ENCODE results near the gene SEPTIN2. TPM values are rescaled to one million over a fixed set of nuclear protein-coding genes. Genes with fewer than 3 reads are reported as not detected.
"Not testable (repeated sequence)": the region's sequence is repeated elsewhere in the genome, so short reads cannot be mapped to it uniquely, and the experiment has no call there.

Gene SEPTIN2
- total RNA-seq, 1 donor from 2014 or later = 750 TPM

DNA sequence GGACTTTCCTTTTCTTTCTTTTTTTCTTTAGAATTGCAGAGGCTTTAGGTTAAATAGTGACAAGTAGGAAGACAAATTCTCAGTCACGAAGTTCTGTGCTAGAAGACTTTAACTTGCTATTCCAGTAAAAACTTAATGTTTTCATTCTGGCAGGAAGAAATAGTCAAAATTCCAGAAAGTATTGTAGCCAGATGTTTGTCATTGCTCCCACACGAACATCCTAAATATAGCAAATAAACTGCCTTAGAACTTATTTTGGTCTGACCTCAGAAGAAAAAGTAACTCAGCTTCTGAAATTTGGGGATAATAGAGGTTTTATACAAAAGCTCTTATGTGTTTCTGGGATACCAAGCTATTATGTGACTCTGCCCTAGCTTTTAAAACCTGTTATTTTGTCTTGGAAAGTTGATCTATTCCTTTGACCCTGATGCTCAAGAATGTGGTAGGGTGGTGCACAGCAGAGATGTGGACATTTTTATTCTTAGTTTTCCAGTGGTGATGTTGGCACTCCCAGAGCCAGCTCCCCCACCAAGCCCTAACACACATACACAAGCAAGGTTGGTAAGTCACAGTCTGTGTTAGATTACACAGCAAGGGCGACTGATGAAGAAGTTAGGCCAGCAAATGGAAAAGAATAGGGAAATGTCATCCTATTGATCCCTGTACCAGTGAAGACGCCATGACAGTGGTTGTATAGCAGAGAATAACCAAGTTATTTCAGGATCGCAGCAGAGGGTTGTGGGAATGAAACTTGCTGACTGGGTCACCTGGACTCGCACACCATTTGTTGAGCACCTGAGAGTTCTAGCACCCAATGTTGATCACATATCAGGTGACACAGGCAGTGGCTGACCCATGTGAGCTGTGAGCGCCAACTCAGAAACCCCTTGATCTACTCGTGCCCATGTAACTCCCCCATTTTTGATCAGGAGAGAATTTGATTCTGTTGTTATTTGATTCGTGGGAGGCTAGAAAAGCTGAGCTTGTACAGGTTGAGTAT is 64.1 kb downstream of the SEPTIN2 start:
- DNase-seq (ENCODE audit: low read depth) = no peak

DNA sequence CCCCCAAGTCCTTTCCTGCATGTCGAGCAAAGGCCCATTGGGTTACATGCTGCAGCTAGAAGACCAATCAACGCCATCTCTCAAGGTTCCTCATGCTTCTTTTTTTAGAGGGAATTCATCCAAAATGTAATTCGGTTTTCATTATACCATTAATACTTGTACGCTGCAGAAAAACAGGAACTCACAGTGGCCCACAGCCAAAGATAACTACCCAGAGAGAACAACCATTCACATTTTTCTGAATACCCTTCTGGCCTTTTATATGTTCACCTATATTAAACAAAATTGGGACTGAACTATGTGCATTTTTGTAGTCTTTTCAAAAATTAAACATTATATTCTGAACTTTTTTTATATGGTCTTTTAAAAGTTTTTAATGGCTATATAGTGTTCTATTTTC is 66.1 kb downstream of the SEPTIN2 start:
- no peak for DNase-seq (ENCODE audit: low read depth)

DNA sequence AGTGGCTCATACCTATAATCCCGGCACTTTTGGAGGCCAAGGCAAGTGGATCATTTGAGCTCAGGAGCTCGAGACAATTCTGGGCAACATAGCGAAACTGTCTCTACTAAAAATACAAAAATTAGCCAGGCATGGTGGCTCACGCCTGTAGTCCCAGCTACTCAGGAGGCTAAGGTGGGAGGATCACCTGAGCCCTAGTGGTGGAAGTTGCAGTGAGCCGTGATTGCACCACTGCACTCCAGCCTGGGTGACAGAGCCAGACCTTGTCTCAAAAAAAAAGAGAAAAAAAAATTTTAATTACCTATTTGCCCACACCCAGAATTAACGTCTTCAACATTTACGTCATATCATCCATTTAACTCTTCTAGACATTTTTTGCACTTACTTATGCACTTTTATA is 69.7 kb downstream of the SEPTIN2 start:
- DNase-seq (ENCODE audit: low read depth) = not testable (repeated sequence)

DNA sequence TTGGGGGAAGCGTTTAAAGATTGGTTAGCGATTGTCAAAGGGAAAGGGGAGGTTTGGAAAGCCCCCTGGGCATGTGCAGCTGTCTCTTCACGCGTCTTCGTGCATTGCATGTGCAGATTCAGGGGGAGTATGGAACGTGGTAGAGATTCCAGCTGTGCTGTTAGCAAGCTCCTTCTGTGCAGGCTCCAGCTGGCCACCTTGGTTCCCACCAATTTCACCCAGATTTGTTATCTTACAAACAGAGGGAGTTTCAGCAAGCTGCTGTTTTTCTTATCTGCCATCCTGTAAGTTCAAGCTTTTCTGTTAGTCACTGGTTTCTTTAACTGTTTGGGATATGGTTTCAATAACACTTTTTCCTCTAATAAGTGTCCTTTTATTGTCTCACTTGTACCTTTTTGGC is 70.8 kb downstream of the SEPTIN2 start:
- no peak for DNase-seq (ENCODE audit: low read depth)

DNA sequence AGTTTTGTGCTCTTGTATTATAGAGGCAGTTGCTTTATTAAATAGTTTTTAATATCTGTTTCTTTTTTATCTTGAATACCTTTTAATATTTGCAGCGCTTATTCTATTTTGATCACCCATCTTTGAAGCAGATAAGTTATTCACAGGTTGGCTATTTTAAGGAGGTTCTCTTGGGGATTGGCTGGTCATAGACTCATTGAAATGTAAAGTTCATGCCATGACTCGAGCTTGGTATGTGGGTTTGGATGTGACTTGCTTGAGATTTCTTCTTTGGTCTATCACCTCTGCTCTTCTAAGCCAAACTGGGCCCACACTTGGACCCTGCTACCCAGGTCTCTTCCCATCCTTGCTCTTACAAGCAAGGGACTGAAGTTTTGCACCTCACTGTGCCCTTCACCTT is 74.0 kb downstream of the SEPTIN2 start:
- DNase-seq (ENCODE audit: low read depth) = no peak

GRCh38 chr2:241390301-241391206 is 74.8 kb downstream of the SEPTIN2 start:
- DNase-seq (ENCODE audit: low read depth) = no peak

DNA sequence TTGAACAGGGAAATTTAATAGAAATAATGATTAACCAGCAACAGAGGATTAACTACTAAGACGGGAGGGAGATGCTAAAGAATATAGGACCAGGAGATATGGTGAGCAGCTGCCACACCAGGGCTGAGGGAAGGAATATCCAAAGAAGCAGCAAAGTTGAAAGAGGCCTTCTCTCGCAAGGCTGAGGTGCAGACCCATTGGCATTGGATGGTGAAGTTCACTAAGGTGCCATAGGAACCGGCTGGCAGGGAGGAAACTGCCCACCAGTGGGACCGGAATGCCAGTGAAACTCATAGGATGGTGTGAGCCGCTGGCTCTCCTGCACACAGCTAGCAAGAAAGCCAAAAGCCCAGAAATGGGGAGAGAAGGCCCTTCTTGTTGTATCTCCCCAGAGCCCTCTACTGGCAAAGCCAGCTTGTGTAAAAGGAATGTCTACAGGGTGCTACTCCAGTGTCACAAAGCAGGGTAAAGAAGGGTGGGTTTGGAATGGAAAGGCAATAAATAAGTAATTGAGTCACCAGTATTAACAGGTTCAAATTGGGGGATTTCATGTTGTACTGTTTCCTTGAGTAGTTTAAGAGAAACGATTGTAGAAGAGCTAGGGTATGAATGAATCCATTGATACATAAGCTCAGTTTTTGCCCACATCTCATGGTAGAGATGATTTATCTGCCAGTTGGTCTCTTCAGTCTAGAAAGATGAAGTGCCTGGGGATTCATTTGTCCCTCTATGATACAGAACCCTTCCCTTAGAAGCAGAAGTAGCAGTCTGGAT is 76.4 kb downstream of the SEPTIN2 start:
- DNase-seq (ENCODE audit: low read depth) = peak; percentile 61

DNA sequence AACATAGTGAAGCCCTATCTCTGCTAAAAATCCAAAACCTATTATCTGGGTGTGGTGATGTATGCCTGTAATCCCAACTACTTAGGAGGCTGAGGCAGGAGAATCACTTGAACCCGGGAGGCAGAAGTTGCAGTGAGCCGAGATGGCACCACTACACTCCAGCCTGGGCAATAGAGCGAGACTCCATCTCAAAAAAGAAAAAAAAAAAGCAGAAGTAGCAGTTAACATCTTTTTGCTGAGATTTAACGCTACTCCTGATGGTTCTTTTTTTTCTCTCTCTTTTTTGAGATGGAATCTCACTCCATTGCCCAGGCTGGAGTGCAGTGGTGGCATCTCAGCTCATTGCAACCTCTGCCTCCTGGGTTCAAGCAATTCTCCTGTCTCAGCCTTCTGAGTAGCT is 77.0 kb downstream of the SEPTIN2 start:
- DNase-seq (ENCODE audit: low read depth) = not testable (repeated sequence)

DNA sequence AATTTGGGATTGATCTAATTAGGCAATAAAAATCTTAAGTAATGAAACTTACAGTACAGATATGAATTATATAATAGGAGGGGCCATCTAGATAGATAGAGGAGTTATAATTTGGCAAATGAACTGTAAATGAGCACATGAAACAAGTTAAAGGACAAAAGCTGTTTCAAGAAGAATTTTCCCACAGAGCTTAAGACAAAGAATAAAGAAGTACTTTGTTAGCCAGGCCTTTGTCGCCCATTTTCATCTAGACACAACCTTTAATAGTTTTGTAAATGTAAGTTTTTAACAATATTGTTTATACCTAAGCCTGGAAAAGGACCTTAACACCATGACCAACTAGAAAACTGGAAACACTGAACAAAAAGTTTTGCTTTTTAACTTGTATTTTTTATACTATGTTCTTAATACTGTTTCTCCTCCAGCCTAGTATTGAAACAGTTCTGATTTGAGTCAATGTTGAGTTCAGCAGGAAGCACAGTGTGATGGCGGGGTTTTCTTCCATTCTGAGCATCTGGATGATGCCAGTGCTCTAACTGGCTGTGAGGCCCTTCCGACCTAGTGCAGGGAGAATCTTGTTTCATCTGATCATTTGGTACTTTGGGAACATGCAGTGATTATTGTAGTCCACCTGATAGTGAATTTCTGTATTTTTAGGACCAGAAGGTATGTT is 77.9 kb downstream of the SEPTIN2 start:
- no peak for DNase-seq (ENCODE audit: low read depth)

DNA sequence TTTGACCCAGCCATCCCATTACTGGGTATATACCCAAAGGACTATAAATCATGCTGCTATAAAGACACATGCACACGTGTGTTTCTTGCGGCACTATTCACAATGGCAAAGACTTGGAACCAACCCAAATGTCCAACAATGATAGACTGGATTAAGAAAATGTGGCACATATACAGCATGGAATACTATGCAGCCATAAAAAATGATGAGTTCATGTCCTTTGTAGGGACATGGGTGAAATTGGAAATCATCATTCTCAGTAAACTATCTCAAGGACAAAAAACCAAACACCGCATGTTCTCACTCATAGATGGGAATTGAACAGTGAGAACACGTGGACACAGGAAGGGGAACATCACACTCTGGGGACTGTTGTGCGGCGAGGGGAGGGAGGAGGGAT is 81.1 kb downstream of the SEPTIN2 start:
- not testable (repeated sequence) for DNase-seq (ENCODE audit: low read depth)

DNA sequence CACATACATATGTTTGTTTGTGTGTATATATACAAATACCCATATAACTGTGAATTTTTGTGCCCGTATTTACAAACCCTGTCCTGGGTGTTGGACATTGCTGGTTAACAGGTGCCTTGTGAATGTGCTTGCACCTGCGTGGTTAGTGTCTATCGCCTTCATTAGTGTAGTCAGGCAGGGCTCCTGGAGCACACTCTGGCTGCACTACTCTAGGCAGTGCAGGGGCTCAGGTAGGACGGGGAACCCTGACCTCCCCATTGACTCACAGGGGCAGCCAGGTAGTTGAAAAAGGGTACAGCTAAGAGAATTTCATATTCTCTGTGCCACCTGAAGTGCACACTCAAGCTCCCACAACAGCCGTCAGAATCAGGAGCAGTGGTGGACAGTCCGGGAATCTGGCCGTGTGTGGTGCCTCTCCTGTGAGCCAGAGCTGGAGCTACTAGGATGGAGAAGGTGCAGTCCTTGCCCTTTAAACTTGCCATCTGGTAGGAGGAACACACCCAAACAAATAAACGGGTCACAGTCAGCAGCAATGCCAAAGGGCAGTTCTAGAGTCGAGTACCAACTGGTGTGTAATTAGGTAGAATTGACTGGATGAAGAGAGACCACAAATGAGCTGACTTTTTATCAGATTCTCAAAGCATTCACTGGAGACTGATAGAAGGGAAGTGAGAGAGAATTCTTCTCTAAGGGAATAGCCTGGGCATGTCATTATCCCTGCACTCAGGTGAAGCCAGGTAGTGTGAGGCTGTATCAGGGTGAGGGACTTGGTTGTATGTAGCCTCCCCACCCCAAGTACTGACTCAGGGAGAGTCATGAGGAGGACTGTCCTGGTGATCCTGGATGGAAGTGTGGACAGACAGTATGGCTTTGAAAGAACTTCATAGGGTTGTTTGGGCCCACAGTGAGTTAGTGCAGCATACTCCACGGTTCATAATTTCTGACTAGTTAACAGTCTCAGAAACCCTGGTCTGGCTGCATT is 84.5 kb downstream of the SEPTIN2 start:
- no peak for DNase-seq (ENCODE audit: low read depth)

Other genes starting within 250 kb of the SEPTIN2 start
- 30.0 and 44.8 TPM in 2 replicates for gene MTERF4, start 213.6 kb upstream of the SEPTIN2 start, total RNA-seq
- 3.1 and 3.9 TPM in 2 replicates for gene PASK, start 166.5 kb upstream of the SEPTIN2 start, total RNA-seq
- 46.6 and 64.8 TPM in 2 replicates for gene PPP1R7, start 165.5 kb upstream of the SEPTIN2 start, total RNA-seq
- 1.2 and 1.8 TPM in 2 replicates for gene ANO7, start 127.2 kb upstream of the SEPTIN2 start, total RNA-seq
- 531 and 826 TPM in 2 replicates for gene HDLBP, start 253 bp upstream of the SEPTIN2 start, total RNA-seq
- 51.6 and 62.0 TPM in 2 replicates for gene FARP2, start 40.4 kb downstream of the SEPTIN2 start, total RNA-seq
- 240 and 280 TPM in 2 replicates for gene STK25, start 192.7 kb downstream of the SEPTIN2 start, total RNA-seq
- gene BOK, start 242.8 kb downstream of the SEPTIN2 start, total RNA-seq = 57.0 and 61.0 TPM in 2 replicates